Measurements from ENCODE around the gene CCDC88A. TPM values are rescaled to one million over a fixed set of nuclear protein-coding genes. Genes with fewer than 3 reads are reported as not detected.
A peak's percentile ranks its signal among the peaks of the same experiment; 100 is the strongest.

CCDC88A gene, protein sequence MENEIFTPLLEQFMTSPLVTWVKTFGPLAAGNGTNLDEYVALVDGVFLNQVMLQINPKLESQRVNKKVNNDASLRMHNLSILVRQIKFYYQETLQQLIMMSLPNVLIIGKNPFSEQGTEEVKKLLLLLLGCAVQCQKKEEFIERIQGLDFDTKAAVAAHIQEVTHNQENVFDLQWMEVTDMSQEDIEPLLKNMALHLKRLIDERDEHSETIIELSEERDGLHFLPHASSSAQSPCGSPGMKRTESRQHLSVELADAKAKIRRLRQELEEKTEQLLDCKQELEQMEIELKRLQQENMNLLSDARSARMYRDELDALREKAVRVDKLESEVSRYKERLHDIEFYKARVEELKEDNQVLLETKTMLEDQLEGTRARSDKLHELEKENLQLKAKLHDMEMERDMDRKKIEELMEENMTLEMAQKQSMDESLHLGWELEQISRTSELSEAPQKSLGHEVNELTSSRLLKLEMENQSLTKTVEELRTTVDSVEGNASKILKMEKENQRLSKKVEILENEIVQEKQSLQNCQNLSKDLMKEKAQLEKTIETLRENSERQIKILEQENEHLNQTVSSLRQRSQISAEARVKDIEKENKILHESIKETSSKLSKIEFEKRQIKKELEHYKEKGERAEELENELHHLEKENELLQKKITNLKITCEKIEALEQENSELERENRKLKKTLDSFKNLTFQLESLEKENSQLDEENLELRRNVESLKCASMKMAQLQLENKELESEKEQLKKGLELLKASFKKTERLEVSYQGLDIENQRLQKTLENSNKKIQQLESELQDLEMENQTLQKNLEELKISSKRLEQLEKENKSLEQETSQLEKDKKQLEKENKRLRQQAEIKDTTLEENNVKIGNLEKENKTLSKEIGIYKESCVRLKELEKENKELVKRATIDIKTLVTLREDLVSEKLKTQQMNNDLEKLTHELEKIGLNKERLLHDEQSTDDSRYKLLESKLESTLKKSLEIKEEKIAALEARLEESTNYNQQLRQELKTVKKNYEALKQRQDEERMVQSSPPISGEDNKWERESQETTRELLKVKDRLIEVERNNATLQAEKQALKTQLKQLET (N-terminal part only)
- total RNA-seq (26.0 and 27.6 TPM in 2 replicates), polyA plus RNA-seq (2.7 and 9.5 TPM in 2 replicates), polyA minus RNA-seq (5.0 and 8.1 TPM in 2 replicates)
- total RNA-seq (2013) = 13.0 TPM

DNA sequence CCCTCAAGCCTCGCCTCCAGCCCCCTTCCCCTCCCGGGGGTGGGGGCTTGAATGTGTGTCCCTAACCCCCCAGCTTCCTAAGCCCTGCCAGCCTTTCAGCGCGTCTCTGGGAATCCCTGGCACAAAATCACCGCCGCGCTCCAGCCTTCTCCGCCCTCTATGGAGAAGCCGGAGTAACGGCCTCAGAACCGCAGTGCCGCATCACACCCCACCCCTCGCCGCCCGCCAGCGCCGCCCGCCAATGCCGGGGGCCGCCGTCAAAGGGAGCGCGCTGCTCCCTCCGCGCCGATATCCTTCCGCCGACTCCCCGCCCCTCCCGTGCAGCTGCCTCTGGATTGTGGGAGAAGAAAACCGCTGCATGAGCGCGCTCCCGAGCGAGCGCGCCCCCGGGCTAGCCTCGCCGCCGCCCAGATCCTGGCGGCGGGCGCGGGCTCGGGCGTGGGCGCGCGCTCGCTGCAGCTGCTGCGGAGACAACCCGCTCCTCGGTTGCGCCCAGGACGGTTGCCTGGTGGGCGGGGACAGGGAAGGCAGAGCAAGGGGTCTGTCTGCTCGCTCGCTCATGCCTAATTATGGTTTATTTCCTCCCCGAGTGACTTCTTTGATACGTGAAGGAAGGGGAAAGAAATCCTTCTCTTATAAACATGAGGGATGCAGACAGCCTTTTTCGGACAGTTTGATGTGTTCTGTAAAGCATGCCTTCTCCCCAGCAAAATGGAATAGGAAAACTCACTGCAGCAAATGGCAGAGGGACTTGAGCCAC is at the start of gene CCDC88A:
Gene CCDC88A (minus strand): TSS at position 178 of the 760 bp plus-strand sequence. CDS start 777 bp downstream, outside the sequence.
- Histone ChIP-seq H2AFZ (ENCODE audit: insufficient read depth, low read depth, low read length, poor library complexity, severe bottlenecking) (peak within 1 kb of the TSS; percentile 96), H3K4me2 (replicated peaks; ENCODE audit: low read depth, low read length, poor library complexity, severe bottlenecking) (peak within 1 kb of the TSS; percentile 87), H3K9me3 (ENCODE audit: control extremely low read depth in 1 of 3, control insufficient read depth in 2 of 3, insufficient read depth in 1 of 3, low read length in 2 of 3) (no peaks in the 10 kb centered on the region), H3K27ac (ENCODE audit: low read length in 2 of 2) (peak within 1 kb of the TSS; percentile 68 to 73), H3K9ac (ENCODE audit: low read length) (peak within 1 kb of the TSS; percentile 79), H4K20me1 (ENCODE audit: control insufficient read depth, insufficient read depth, low read length, poor library complexity, severe bottlenecking) (no peaks in the 10 kb centered on the region), H3K79me2 (ENCODE audit: control insufficient read depth, insufficient read depth, low read length) (no peaks in the 10 kb centered on the region), H3K4me1 (ENCODE audit: control insufficient read depth in 2 of 2, insufficient read depth in 2 of 2, low read length in 2 of 2) (peaks cover 20 to 25% of the 10 kb centered on the region in 2 donors), H3K4me3 (ENCODE audit: control extremely low read depth in 1 of 5, extremely low read depth in 1 of 5, insufficient read depth in 1 of 5, low read depth in 2 of 5, low read length in 4 of 5) (peak within 1 kb of the TSS; percentile 65 to 91 (median 82)), H3K36me3 (replicated peaks in 1 of 2; ENCODE audit: control extremely low read depth in 1 of 2, control insufficient read depth in 1 of 2, extremely low read depth in 1 of 2, insufficient read depth in 2 of 2, low read length in 1 of 2) (no peaks in the 10 kb centered on the region), H3K27me3 (replicated peaks in 1 of 4; ENCODE audit: control extremely low read depth in 1 of 4, control insufficient read depth in 3 of 4, insufficient read depth in 4 of 4, low read length in 3 of 4) (peaks cover 0 to 4% (median 0%) of the 10 kb centered on the region in 4 experiments)
- intact Hi-C loops (cut with micrococcal nuclease) = loop anchor here (1.0 to 5.0 kb wide), 6 partner anchors 99 to 1653 kb away; partner anchors contain the start of genes CFAP36, CHAC2, CLHC1 and PPP4R3B
- Mint-ChIP-seq H3K4me3 (peak within 1 kb of the TSS; percentile 95), H3K9me3 (ENCODE audit: insufficient read depth) (no peaks in the 10 kb centered on the region), H3K27ac (peak within 1 kb of the TSS; percentile 95), H3K27me3 (no peaks in the 10 kb centered on the region), H3K4me1 (peaks cover 38% of the 10 kb centered on the region)
- WGBS (ENCODE audit: insufficient coverage) = under 1% methylated on average over 57 of the region's 62 CpGs
- DNase-seq = peak; percentile 95
- POLR2A ChIA-PET = interaction anchor here (0.9 to 1.4 kb wide), 2 partner anchors 99 to 197 kb away, joined by 3 to 4 read pairs; partner anchors contain the start of gene CFAP36
- peak; percentile 85 for ATAC-seq (ENCODE audit: low read depth)
- TF ChIP-seq, protein P1, sequence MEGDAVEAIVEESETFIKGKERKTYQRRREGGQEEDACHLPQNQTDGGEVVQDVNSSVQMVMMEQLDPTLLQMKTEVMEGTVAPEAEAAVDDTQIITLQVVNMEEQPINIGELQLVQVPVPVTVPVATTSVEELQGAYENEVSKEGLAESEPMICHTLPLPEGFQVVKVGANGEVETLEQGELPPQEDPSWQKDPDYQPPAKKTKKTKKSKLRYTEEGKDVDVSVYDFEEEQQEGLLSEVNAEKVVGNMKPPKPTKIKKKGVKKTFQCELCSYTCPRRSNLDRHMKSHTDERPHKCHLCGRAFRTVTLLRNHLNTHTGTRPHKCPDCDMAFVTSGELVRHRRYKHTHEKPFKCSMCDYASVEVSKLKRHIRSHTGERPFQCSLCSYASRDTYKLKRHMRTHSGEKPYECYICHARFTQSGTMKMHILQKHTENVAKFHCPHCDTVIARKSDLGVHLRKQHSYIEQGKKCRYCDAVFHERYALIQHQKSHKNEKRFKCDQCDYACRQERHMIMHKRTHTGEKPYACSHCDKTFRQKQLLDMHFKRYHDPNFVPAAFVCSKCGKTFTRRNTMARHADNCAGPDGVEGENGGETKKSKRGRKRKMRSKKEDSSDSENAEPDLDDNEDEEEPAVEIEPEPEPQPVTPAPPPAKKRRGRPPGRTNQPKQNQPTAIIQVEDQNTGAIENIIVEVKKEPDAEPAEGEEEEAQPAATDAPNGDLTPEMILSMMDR (IDR thresholded peaks at IDR 0.05) = no peak
- TF ChIP-seq EZH2 (IDR thresholded peaks at IDR 0.05; ENCODE audit: borderline replicate concordance, insufficient read depth, low read depth, low read length, poor library complexity, severe bottlenecking) = no peak
- CTCF ChIA-PET = interaction anchor here (0.7 to 1.5 kb wide), 3 partner anchors 10 to 99 kb away, joined by 3 to 5 read pairs (median 3); partner anchors contain the start of gene CFAP36

Data from B cell (primary cell).